Brain microvascular endothelial cell (primary cell): ENCODE measurements around the gene TEX35.
"Not testable (repeated sequence)": the region's sequence is repeated elsewhere in the genome, so short reads cannot be mapped to it uniquely, and the experiment has no call there.

ENCODE experiments used
- DNase-seq: peaks from one replicate; pipeline ENCODE4 v3.0.0-alpha.2; 2020
- H3K27ac ChIP-seq: fragments of 250-450 bp; sonication (Bioruptor Pico); 2 replicates; pipeline ENCODE4 v1.5.1; 2020; ENCODE audit warnings: mild to moderate bottlenecking, moderate library complexity
- H3K27me3 ChIP-seq: fragments of 250-450 bp; sonication (Bioruptor Pico); replicated peaks from 2 replicates; pipeline ENCODE4 v1.5.1; 2020; ENCODE audit warnings: mild to moderate bottlenecking
- H3K36me3 ChIP-seq: fragments of 250-450 bp; sonication (Bioruptor Pico); replicated peaks from 2 replicates; pipeline ENCODE4 v1.5.1; 2020; ENCODE audit warnings: mild to moderate bottlenecking
- H3K4me3 ChIP-seq: 2 replicates; pipeline ENCODE4 v1.5.1; 2011; ENCODE audit warnings: low read depth, mild to moderate bottlenecking, control low read depth, low read length, moderate library complexity
- CTCF ChIP-seq: IDR thresholded peaks from 2 replicates; pipeline ENCODE4 v1.5.1; 2011; ENCODE audit warnings: low read depth, mild to moderate bottlenecking, moderate library complexity, low read length, control low read depth, inconsistent platforms; ENCODE audit errors: missing control alignments
- in situ Hi-C: cut with HindIII; loops from 2 replicates; pipeline ENCODE4 v1.10.0; 2017; ENCODE audit warnings: low sequenced_read_pairs, low pct_ligation_motif_present

Gene TEX35

GRCh38 chr1:178551307-178551706 lies 38.4 kb downstream of the TEX35 start:
- H3K27me3 ChIP-seq = no peaks in the 10 kb centered on the region
- H3K27ac ChIP-seq = no peak overlapping the region
- TF ChIP-seq CTCF = no peak
- no peak overlapping the region for H3K4me3 ChIP-seq
- in situ Hi-C loops = no loop called here
- no peaks in the 10 kb centered on the region for H3K36me3 ChIP-seq
- no peak for DNase-seq

GRCh38 chr1:178551940-178552339 lies 39.0 kb downstream of the TEX35 start:
- no peak for DNase-seq
- in situ Hi-C loops = no loop called here
- no peak for TF ChIP-seq CTCF
- no peak overlapping the region for H3K4me3 ChIP-seq
- H3K36me3 ChIP-seq = no peaks in the 10 kb centered on the region
- H3K27ac ChIP-seq = no peak overlapping the region
- no peaks in the 10 kb centered on the region for H3K27me3 ChIP-seq

- Histone ChIP-seq H3K27ac (no peak overlapping the region), H3K27me3 (no peaks in the 10 kb centered on the region), H3K36me3 (no peaks in the 10 kb centered on the region), H3K4me3 (no peak overlapping the region)
- no peak for DNase-seq
- TF ChIP-seq CTCF = no peak
- in situ Hi-C loops = no loop called here
These were observed 39.9 kb downstream of the TEX35 start for GRCh38 chr1:178552856-178553255.

- in situ Hi-C loops, H3K27me3 ChIP-seq, H3K36me3 ChIP-seq, DNase-seq, H3K4me3 ChIP-seq, H3K27ac ChIP-seq: not testable (repeated sequence)
These were observed 41.4 kb downstream of the TEX35 start for GRCh38 chr1:178554351-178554750.

GRCh38 chr1:178555613-178556012 lies 42.7 kb downstream of the TEX35 start:
- H3K36me3 ChIP-seq, DNase-seq, H3K27me3 ChIP-seq, H3K27ac ChIP-seq, H3K4me3 ChIP-seq, in situ Hi-C loops: not testable (repeated sequence)

GRCh38 chr1:178558816-178559215 lies 45.9 kb downstream of the TEX35 start:
- H3K36me3 ChIP-seq, in situ Hi-C loops, H3K27me3 ChIP-seq, DNase-seq, H3K27ac ChIP-seq, H3K4me3 ChIP-seq: not testable (repeated sequence)

GRCh38 chr1:178560871-178561376 lies 48.0 kb downstream of the TEX35 start:
- Histone ChIP-seq H3K4me3 (no peak overlapping the region), H3K36me3 (no peaks in the 10 kb centered on the region), H3K27me3 (no peaks in the 10 kb centered on the region), H3K27ac (no peak overlapping the region)
- no peak for DNase-seq
- no peak for TF ChIP-seq CTCF
- in situ Hi-C loops = no loop called here
